Bronchial epithelial cell (primary cell): Measurements from ENCODE around the gene LRP5. TPM values are rescaled to one million over a fixed set of nuclear protein-coding genes. Genes with fewer than 3 reads are reported as not detected.

Experiments
- DNase-seq: peaks from one replicate; pipeline ENCODE4 v3.0.0-alpha.2; 2010; ENCODE audit warnings: low read depth
- FAIRE-seq: peaks from 2 replicates; lab custom pipeline; 2011; peaks lifted over from hg19 to GRCh38; lab: Jason Lieb, UNC
- H3K27me3 ChIP-seq: 2 replicates; pipeline ENCODE4 v1.5.1; 2011; ENCODE audit warnings: low read length; ENCODE audit not compliant: control insufficient read depth, insufficient read depth
- H3K36me3 ChIP-seq: 2 replicates; pipeline ENCODE4 v1.5.1; 2011; ENCODE audit warnings: low read length; ENCODE audit not compliant: control insufficient read depth, insufficient read depth
- H3K4me3 ChIP-seq: 2 replicates; pipeline ENCODE4 v1.5.1; 2011; ENCODE audit warnings: mild to moderate bottlenecking, low read depth, low read length, control low read depth
- CTCF ChIP-seq: IDR thresholded peaks from 2 replicates; pipeline ENCODE4 v1.5.1; 2011; ENCODE audit warnings: mild to moderate bottlenecking, moderate library complexity, low read length, control low read depth, inconsistent platforms; ENCODE audit not compliant: insufficient read depth, severe bottlenecking
- total RNA-seq: library from RNA; depleted of rRNA; stranded (reverse); fragments of >200 nt; gene quantifications from 2 replicates; pipeline ENCODE4 v1.2.1, GENCODE V29; 2014

LRP5 gene
- total RNA-seq, 1 donor from 2014 or later: 21.6 TPM

DNA sequence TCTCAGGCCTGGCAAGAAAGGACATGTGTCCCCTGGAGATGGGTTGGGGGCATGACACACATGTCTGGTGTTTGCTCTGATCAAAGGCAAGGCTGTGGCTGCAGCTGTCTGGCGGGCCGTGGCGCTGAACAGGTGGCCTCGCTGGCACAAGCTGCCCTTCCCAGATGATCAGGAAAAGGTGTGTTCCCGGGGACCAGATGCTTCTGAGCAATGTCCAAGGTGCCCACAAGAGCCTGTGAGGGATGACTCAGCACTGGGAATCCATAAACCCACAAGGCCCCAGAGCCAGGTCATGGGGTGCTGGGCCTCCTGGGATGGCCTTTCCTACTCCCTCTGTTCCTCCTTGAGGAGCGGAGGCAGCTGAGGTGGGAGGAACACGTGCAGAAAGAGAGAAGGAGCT, 9.7 kb upstream of the LRP5 start:
- DNase-seq: peak; percentile 54
- no peak for FAIRE-seq
- TF ChIP-seq CTCF: no peak

DNA sequence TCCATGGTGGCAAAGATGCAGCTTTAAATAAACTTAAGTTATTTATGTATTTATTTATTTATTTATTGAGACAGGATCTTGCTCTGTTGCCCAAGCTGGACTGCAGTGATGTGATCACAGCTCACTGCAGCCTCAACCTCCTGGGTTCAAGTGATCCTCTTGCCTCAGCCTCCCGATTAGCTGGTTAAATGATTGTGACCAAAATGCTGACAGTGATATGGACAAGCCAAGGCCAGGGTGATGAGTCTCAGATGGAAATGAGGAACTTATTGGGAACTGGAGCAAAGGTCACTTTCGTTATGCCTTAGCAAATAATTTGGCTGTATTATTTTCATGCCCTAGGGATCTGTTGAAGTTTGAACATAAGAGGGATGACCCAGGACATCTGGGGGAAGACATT, 9.3 kb upstream of the LRP5 start:
- H3K36me3 ChIP-seq: no peaks in the 10 kb centered on the region
- H3K27me3 ChIP-seq: no peaks in the 10 kb centered on the region
- H3K4me3 ChIP-seq: no peak overlapping the region
- FAIRE-seq (no peak), DNase-seq (no peak)
- no peak for TF ChIP-seq CTCF

More for the DNA sequence above, 9.7 kb upstream of the LRP5 start:
- Histone ChIP-seq H3K36me3 (no peaks in the 10 kb centered on the region), H3K27me3 (no peaks in the 10 kb centered on the region), H3K4me3 (no peak overlapping the region)

DNA sequence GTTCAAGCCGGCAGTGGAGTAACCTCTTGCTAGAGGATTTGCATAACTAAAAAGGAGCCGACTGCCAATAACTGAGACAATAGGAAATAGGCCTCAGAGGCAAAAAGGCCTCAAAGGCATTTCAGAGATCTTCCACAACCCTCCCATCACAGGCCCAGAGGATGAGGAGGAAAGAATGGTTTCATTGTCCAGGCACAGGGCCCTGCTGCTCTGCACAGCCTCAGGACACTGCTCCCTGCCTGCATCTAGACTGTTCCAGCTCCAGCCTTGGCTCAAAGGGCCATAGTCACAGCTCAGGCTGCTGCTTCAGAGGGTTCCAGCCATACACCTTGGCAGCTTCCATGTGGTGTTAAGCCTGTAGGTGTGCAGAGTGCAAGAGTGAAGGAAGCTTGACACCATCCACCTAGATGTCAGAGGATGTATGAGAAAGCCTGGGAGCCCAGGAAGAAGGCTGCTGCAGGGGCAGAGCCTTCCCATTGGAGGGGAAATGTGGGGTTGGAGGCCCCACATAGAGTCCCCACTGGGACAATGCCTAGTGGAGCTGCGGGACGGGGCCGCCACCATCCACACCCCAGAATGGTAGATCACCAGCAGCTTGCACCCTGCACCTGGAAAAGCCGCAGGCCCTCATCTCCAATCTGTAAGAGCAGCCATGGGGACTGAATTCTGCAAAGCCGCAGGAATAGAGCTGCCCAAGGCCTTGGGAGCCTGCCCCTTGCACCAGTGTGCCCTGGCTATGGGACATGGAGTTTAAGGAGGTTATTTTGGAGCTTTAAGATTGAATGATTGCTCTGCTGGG, 8.2 kb upstream of the LRP5 start:
- no peak for DNase-seq
- Histone ChIP-seq H3K4me3 (no peak overlapping the region), H3K36me3 (no peaks in the 10 kb centered on the region), H3K27me3 (no peaks in the 10 kb centered on the region)
- no peak for FAIRE-seq
- TF ChIP-seq CTCF: no peak

DNA sequence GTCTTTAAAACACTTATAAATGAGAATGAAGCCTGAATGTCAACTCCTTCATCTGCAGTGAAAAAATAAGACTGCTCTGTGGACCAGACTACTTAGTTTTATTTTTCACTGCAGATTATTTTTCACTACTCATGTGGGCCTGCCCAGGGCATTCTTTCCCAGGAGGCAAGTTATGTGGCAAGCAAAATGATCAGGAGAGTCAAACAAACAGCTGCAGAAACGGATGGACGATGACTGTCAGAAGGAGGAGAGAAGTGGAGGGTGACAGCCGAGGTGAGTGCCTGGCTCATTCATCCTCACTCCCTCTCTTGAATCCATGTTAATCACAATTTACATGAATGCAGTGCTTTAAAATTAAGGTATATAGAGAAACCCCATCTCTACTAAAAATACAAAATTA, 5.8 kb upstream of the LRP5 start:
- Histone ChIP-seq H3K27me3 (no peaks in the 10 kb centered on the region), H3K36me3 (no peaks in the 10 kb centered on the region), H3K4me3 (no peak overlapping the region)
- TF ChIP-seq CTCF: no peak
- no peak for FAIRE-seq
- DNase-seq: no peak

DNA sequence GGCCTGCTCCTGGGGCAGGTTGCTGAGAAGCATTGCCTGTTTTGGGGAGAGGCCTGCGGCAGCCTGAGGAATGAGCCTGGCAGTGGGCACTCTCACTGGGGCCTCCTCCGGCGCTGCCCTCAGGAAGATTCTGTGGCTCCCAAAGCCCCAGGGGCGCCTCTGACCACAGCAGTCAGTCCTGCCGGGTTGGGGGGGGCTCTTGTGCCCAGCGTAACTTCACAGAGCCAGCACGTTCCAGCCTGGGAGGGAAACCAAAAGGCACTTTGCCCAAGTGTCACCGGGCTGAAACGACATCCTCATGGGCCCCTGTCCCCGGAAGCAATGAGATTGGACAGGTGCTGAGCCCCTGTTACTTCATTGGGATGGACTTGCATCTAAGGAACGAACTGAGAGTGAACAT, 4.3 kb upstream of the LRP5 start:
- FAIRE-seq: no peak

More for the DNA sequence above, 4.3 kb upstream of the LRP5 start:
- Histone ChIP-seq H3K36me3 (no peaks in the 10 kb centered on the region), H3K4me3 (no peak overlapping the region), H3K27me3 (no peaks in the 10 kb centered on the region)
- TF ChIP-seq CTCF: no peak
- DNase-seq: no peak
